Lower leg skin (tissue), 4 donors: ENCODE measurements around the gene NEDD4L. TPM values are rescaled to one million over a fixed set of nuclear protein-coding genes. Genes with fewer than 3 reads are reported as not detected.
A peak's percentile ranks its signal among the peaks of the same experiment; 100 is the strongest.

Experiments used
- DNase-seq, 2 donors: peaks; one replicate each; pipeline ENCODE4 v3.0.0-alpha.2; 2019; ENCODE audit warnings: low spot score in 2 of 2
- H3K4me3 ChIP-seq: fragments of 200-600 bp; sonication (generic); 2 replicates; pipeline ENCODE4 v1.5.1; 2017; ENCODE audit warnings: mild to moderate bottlenecking, low read depth; ENCODE audit not compliant: poor library complexity, severe bottlenecking
- POLR2A ChIP-seq, 2 donors: fragments of 450-650 bp; IDR thresholded peaks; one replicate each; pipeline ENCODE4 v1.6.1; 2016 to 2017; ENCODE audit warnings: antibody characterized with exemption in 2 of 2, mild to moderate bottlenecking in 1 of 2, moderate library complexity in 1 of 2
- WGBS, 2 donors: methylation state at CpG; one replicate each; pipeline ENCODE4 v1.1.5; 2018; 5-methylcytosine and 5-hydroxymethylcytosine counted together
- intact Hi-C: fragments of 100-400 bp; cut with DNase I; formaldehyde crosslinking; loops from one replicate; pipeline ENCODE4 v1.15.0; 2023; ENCODE audit warnings: low total_unique reads
- total RNA-seq, 4 donors: library from RNA; depleted of rRNA; stranded (reverse); fragments of >200 nt; gene quantifications; one replicate each; pipeline ENCODE4 v1.1.0, GENCODE V29; 2016
- TF ChIP-seq, protein P1 (sequence below), 3 donors: fragments of 450-650 bp; IDR thresholded peaks; one replicate each; pipeline ENCODE4 v1.5.1; 2016; ENCODE audit warnings: antibody characterized with exemption in 3 of 3, mild to moderate bottlenecking in 3 of 3, moderate library complexity in 2 of 3

NEDD4L gene
- total RNA-seq, 4 donors from 2014 or later, result 22.9 to 127 (median 35.0) TPM

GRCh38 chr18:58103339-58103985, 59.4 kb downstream of the NEDD4L start:
- TF ChIP-seq POLR2A (IDR thresholded peaks at IDR 0.05), result no peak
- TF ChIP-seq, protein P1, sequence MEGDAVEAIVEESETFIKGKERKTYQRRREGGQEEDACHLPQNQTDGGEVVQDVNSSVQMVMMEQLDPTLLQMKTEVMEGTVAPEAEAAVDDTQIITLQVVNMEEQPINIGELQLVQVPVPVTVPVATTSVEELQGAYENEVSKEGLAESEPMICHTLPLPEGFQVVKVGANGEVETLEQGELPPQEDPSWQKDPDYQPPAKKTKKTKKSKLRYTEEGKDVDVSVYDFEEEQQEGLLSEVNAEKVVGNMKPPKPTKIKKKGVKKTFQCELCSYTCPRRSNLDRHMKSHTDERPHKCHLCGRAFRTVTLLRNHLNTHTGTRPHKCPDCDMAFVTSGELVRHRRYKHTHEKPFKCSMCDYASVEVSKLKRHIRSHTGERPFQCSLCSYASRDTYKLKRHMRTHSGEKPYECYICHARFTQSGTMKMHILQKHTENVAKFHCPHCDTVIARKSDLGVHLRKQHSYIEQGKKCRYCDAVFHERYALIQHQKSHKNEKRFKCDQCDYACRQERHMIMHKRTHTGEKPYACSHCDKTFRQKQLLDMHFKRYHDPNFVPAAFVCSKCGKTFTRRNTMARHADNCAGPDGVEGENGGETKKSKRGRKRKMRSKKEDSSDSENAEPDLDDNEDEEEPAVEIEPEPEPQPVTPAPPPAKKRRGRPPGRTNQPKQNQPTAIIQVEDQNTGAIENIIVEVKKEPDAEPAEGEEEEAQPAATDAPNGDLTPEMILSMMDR (IDR thresholded peaks at IDR 0.05), result no peak
- intact Hi-C loops, result no loop called here
- DNase-seq, result no peak
- no peak overlapping the region for H3K4me3 ChIP-seq
- 80 to 82% methylated on average over 6 of the region's 6 CpGs for WGBS, 2 donors

DNA sequence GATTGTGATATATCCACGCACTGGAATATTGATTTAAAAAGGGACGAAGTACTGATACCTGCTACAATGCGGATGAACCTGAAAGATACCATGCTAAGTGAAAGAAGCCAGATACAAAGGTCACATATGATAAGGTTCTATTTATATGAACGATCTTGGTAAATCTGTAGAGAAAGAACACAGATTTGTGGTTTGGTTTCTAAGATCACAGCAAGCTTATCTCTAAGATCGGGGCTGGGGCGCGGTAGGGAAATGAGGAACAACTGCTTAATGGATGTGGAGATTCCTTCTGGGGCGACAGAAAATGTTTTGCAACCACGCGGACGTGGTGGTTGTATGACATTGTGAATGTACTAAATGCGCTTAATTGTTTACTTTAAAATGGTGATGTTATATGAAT, 60.1 kb downstream of the NEDD4L start:
- no peak for DNase-seq
- intact Hi-C loops, result no loop called here
- TF ChIP-seq POLR2A (IDR thresholded peaks at IDR 0.05), result no peak
- TF ChIP-seq, protein P1 (IDR thresholded peaks at IDR 0.05), result no peak
- no peak overlapping the region for H3K4me3 ChIP-seq
- 74 to 83% methylated on average over 12 of the region's 12 CpGs for WGBS, 2 donors

GRCh38 chr18:58105206-58105887, 61.3 kb downstream of the NEDD4L start:
- DNase-seq, result no peak
- intact Hi-C loops, result no loop called here
- TF ChIP-seq, protein P1 (IDR thresholded peaks at IDR 0.05), result no peak
- no peak for TF ChIP-seq POLR2A (IDR thresholded peaks at IDR 0.05)
- WGBS, 2 donors, result 71 to 79% methylated on average over 10 of the region's 10 CpGs
- H3K4me3 ChIP-seq, result no peak overlapping the region

DNA sequence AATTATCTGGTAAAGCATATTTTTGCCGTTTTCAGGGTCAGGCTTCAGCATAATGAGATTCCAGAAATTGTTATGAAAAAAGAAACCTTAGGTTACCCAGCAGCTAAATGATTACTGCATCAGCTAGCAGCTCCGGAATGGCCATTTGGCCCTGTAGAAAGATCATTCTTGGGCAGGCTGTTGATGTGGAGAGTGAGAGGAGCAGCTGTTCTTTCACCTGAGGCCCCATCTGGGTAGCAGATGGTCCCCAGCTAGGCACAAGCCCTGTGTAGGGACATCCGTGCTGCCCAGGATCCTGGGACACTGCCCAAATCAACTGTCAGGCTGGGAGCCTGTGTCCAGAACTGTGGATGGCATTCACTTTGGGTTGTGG, 61.8 kb downstream of the NEDD4L start:
- peak in 1 of 2 donors; percentile 17 for DNase-seq
- no peak overlapping the region for H3K4me3 ChIP-seq
- intact Hi-C loops, result no loop called here
- TF ChIP-seq, protein P1 (IDR thresholded peaks at IDR 0.05), result no peak
- TF ChIP-seq POLR2A (IDR thresholded peaks at IDR 0.05), result no peak
- 58 to 67% methylated on average over 3 of the region's 3 CpGs for WGBS, 2 donors

DNA sequence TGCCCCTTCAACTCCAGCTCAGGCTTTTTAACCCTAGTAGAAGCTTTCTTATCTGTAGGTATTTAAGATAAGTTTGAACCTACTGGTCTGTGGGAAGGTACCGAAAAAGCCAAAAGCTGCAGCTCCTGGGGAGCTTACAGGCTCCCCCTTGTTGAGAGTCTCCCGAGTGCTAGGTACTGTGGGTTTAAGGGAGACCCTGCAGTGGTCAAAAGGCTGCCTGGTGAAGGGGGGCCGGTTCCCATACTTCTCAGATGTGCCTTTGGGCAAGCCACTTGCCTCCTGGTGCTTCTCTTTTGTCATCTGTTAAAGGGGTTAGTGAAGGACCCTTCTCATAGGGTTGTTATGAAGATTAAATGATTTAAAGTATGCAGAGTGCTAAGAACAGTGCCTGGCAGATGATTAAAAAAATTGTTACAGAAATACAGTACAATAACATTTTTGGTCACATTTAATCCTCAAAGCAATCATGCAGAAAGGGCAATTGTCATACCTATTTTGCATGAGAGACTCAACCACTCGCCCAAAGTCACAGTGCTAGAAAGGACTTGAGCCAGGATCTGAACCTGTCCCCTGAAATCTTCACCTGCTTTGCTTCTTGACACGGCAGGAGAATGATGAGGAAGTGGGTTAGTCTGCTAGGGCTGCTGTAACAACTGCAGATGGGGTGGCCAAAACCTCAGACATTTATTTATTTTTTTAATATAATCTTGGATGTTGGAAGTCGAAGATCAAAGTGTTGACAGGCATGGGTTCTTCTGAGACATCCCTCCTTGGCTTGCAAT, 62.5 kb downstream of the NEDD4L start:
- intact Hi-C loops, result no loop called here
- H3K4me3 ChIP-seq, result no peak overlapping the region
- WGBS, 2 donors, result 79 to 83% methylated on average over 6 of the region's 6 CpGs
- TF ChIP-seq, protein P1 (IDR thresholded peaks at IDR 0.05), result no peak
- TF ChIP-seq POLR2A (IDR thresholded peaks at IDR 0.05), result no peak
- DNase-seq, result no peak
